Liver (tissue), 3 donors: ENCODE measurements around the gene UNC79.

Experiments used
- ATF3 ChIP-seq: IDR thresholded peaks from 2 replicates; pipeline ENCODE4 v1.6.1; 2016; ENCODE audit warnings: antibody characterized with exemption
- CTCF ChIP-seq: fragments of 150-350 bp; IDR thresholded peaks from 2 replicates; pipeline ENCODE4 v1.5.1; 2017; ENCODE audit warnings: improper control_type of control experiment, low read depth, low read length; ENCODE audit not compliant: missing input control
- GABPA ChIP-seq, 2 donors: IDR thresholded peaks in 1 of 2; conservative IDR thresholded peaks in 1 of 2; 2 replicates each; pipeline ENCODE4 v1.6.1; 2016; ENCODE audit warnings: antibody characterized with exemption in 2 of 2, mild to moderate bottlenecking in 1 of 2, moderate library complexity in 1 of 2
- HNF4G ChIP-seq: IDR thresholded peaks from 2 replicates; pipeline ENCODE4 v1.6.1; 2016; ENCODE audit warnings: antibody characterized with exemption
- JUND ChIP-seq, 2 donors: IDR thresholded peaks; 2 replicates each; pipeline ENCODE4 v1.6.1; 2016; ENCODE audit warnings: antibody characterized with exemption in 2 of 2
- RAD21 ChIP-seq, 2 donors: IDR thresholded peaks; 2 replicates each; pipeline ENCODE4 v1.6.1; 2016; ENCODE audit warnings: antibody characterized with exemption in 2 of 2, mild to moderate bottlenecking in 2 of 2
- SP1 ChIP-seq: IDR thresholded peaks from 2 replicates; pipeline ENCODE4 v1.6.1; 2018; ENCODE audit warnings: antibody characterized with exemption, mild to moderate bottlenecking
- ZBTB33 ChIP-seq: IDR thresholded peaks from 2 replicates; pipeline ENCODE4 v1.6.1; 2016; ENCODE audit warnings: antibody characterized with exemption
- TF ChIP-seq, protein P1 (sequence below): IDR thresholded peaks from 2 replicates; pipeline ENCODE4 v1.6.1; 2016; ENCODE audit warnings: antibody characterized with exemption, mild to moderate bottlenecking
- TF ChIP-seq, protein P2 (sequence below): IDR thresholded peaks from 2 replicates; pipeline ENCODE4 v1.6.1; 2016; ENCODE audit warnings: antibody characterized with exemption
- donor health status: healthy.
- donor health status: healthy.

DNA sequence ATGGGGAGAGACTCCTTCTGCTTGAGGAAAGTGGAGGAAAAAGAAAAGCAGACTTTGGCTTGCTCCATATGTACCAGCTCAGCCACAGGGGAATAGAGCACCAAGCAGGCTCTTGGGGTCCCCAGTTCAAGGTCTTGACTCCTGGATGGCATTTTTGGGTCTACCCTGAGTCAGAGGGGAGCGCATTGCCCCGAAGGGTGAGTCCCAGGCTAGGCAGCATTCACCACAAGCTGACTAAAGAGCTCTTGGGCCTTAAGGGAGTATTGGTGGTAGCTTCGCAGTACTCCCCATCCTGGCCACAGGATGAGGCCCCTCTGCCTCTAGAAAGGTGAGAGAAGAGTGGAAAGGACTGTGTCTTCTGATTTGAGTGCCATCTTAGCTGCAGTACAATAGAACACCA lies 19.8 kb upstream of the UNC79 start:
- TF ChIP-seq RAD21 (IDR thresholded peaks at IDR 0.05) (no peak), CTCF (no peak), ATF3 (no peak), ZBTB33 (no peak), HNF4G (no peak), SP1 (no peak), JUND (IDR thresholded peaks at IDR 0.05) (no peak), GABPA (IDR thresholded peaks at IDR 0.05 in 1 of 2, conservative IDR thresholded peaks at IDR 0.05 in 1 of 2) (no peak)
- TF ChIP-seq, protein P1, sequence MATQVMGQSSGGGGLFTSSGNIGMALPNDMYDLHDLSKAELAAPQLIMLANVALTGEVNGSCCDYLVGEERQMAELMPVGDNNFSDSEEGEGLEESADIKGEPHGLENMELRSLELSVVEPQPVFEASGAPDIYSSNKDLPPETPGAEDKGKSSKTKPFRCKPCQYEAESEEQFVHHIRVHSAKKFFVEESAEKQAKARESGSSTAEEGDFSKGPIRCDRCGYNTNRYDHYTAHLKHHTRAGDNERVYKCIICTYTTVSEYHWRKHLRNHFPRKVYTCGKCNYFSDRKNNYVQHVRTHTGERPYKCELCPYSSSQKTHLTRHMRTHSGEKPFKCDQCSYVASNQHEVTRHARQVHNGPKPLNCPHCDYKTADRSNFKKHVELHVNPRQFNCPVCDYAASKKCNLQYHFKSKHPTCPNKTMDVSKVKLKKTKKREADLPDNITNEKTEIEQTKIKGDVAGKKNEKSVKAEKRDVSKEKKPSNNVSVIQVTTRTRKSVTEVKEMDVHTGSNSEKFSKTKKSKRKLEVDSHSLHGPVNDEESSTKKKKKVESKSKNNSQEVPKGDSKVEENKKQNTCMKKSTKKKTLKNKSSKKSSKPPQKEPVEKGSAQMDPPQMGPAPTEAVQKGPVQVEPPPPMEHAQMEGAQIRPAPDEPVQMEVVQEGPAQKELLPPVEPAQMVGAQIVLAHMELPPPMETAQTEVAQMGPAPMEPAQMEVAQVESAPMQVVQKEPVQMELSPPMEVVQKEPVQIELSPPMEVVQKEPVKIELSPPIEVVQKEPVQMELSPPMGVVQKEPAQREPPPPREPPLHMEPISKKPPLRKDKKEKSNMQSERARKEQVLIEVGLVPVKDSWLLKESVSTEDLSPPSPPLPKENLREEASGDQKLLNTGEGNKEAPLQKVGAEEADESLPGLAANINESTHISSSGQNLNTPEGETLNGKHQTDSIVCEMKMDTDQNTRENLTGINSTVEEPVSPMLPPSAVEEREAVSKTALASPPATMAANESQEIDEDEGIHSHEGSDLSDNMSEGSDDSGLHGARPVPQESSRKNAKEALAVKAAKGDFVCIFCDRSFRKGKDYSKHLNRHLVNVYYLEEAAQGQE, result no peak
- TF ChIP-seq, protein P2, sequence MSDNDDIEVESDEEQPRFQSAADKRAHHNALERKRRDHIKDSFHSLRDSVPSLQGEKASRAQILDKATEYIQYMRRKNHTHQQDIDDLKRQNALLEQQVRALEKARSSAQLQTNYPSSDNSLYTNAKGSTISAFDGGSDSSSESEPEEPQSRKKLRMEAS, result no peak
